NCI-H774 (cell line): ENCODE results near the gene MEMO1.
"Not testable (repeated sequence)": the region's sequence is repeated elsewhere in the genome, so short reads cannot be mapped to it uniquely, and the experiment has no call there.

Experiments used
- DNase-seq: peaks from one replicate; lab custom pipeline; 2025; lab: John Stamatoyannopoulos, UW

MEMO1 gene

GRCh38 chr2:32010670-32011484 lies at the start of gene MEMO1:
Gene MEMO1 (minus strand): TSS chr2:32011008. CDS start chr2:32010247, 761 bp downstream.
- DNase-seq: peak; percentile 90

GRCh38 chr2:32060266-32060665 lies 49.5 kb upstream of the MEMO1 start:
- DNase-seq: no peak

- no peak for DNase-seq
Observed at GRCh38 chr2:32058130-32058529, 47.3 kb upstream of the MEMO1 start.

GRCh38 chr2:32054583-32054982 lies 43.8 kb upstream of the MEMO1 start:
- not testable (repeated sequence) for DNase-seq

GRCh38 chr2:32051836-32052439 lies 41.1 kb upstream of the MEMO1 start:
- DNase-seq: no peak

GRCh38 chr2:32043561-32043960 lies 32.8 kb upstream of the MEMO1 start:
- DNase-seq: no peak

- peak; percentile 88 for DNase-seq
Observed at GRCh38 chr2:32039447-32040219, 28.8 kb upstream of the MEMO1 start, which contains the start of gene DPY30. Gene DPY30 (minus strand): TSS chr2:32039805. CDS start chr2:32039456, 349 bp downstream.

- not testable (repeated sequence) for DNase-seq
Observed at GRCh38 chr2:32034198-32034887, 23.5 kb upstream of the MEMO1 start.

GRCh38 chr2:32018789-32019482 lies 8.1 kb upstream of the MEMO1 start:
- not testable (repeated sequence) for DNase-seq

- DNase-seq: no peak
Observed at GRCh38 chr2:32012872-32013271, 2.1 kb upstream of the MEMO1 start.

GRCh38 chr2:32011485-32011960 lies 715 bp upstream of the MEMO1 start:
- DNase-seq: no peak

- not testable (repeated sequence) for DNase-seq
Observed at GRCh38 chr2:32010280-32010669, 533 bp downstream of the MEMO1 start.

GRCh38 chr2:32009516-32010256 lies 1.1 kb downstream of the MEMO1 start:
- no peak for DNase-seq

GRCh38 chr2:32008805-32009515 lies 1.8 kb downstream of the MEMO1 start:
- peak; percentile 6 for DNase-seq

- DNase-seq: no peak
Observed at GRCh38 chr2:32007121-32007391, 3.8 kb downstream of the MEMO1 start.

GRCh38 chr2:32005371-32005976 lies 5.3 kb downstream of the MEMO1 start:
- no peak for DNase-seq

GRCh38 chr2:32003791-32004190 lies 7.0 kb downstream of the MEMO1 start:
- no peak for DNase-seq

- DNase-seq: no peak
Observed at GRCh38 chr2:32002406-32002805, 8.4 kb downstream of the MEMO1 start.

- no peak for DNase-seq
Observed at GRCh38 chr2:31999438-31999837, 11.4 kb downstream of the MEMO1 start.
